C4-2B (cell line): ENCODE data around the gene ELOF1.
"Not testable (repeated sequence)": the region's sequence is repeated elsewhere in the genome, so short reads cannot be mapped to it uniquely, and the experiment has no call there.

Source experiments
- H3K27ac ChIP-seq: fragments of 450-650 bp; 2 replicates; pipeline ENCODE4 v1.5.1; 2017
- CTCF ChIP-seq: fragments of 450-650 bp; conservative IDR thresholded peaks from 2 replicates; pipeline ENCODE4 v1.5.1; 2017; ENCODE audit warnings: mild to moderate bottlenecking
- ZFX ChIP-seq: fragments of 450-650 bp; IDR thresholded peaks from 2 replicates; pipeline ENCODE4 v1.6.1; 2017

ELOF1 gene

GRCh38 chr19:11577451-11578257, 18.6 kb upstream of the ELOF1 start, which contains the start of gene ACP5:
TSS of gene ACP5 (minus strand) at chr19:11577645. CDS start at chr19:11577317, 328 bp downstream.
- H3K27ac ChIP-seq, result no peak within 1 kb of the TSS
- TF ChIP-seq ZFX (no peak), CTCF (no peak)

- TF ChIP-seq ZFX (no peak), CTCF (no peak)
- no peak overlapping the region for H3K27ac ChIP-seq
Observed at GRCh38 chr19:11576227-11576626, 17.2 kb upstream of the ELOF1 start.

- TF ChIP-seq ZFX (no peak), CTCF (no peak)
- H3K27ac ChIP-seq, result no peak overlapping the region
Observed at GRCh38 chr19:11574689-11575088, 15.7 kb upstream of the ELOF1 start.

GRCh38 chr19:11573763-11574162, 14.7 kb upstream of the ELOF1 start:
- H3K27ac ChIP-seq, result not testable (repeated sequence)

GRCh38 chr19:11573354-11573753, 14.3 kb upstream of the ELOF1 start:
- not testable (repeated sequence) for H3K27ac ChIP-seq

- no peak for TF ChIP-seq CTCF
- TF ChIP-seq ZFX, result no peak
- no peak overlapping the region for H3K27ac ChIP-seq
Observed at GRCh38 chr19:11570039-11570462, 11.0 kb upstream of the ELOF1 start.

GRCh38 chr19:11566164-11566563, 7.1 kb upstream of the ELOF1 start:
- TF ChIP-seq ZFX, result no peak
- no peak for TF ChIP-seq CTCF

GRCh38 chr19:11565649-11565980, 6.6 kb upstream of the ELOF1 start:
- H3K27ac ChIP-seq, result not testable (repeated sequence)

More at GRCh38 chr19:11566164-11566563, 7.1 kb upstream of the ELOF1 start:
- H3K27ac ChIP-seq, result no peak overlapping the region

GRCh38 chr19:11564082-11564807, 5.2 kb upstream of the ELOF1 start:
- not testable (repeated sequence) for H3K27ac ChIP-seq
